WTC11 (cell line): ENCODE data around the gene SLIT3. TPM values are rescaled to one million over a fixed set of nuclear protein-coding genes. Genes with fewer than 3 reads are reported as not detected.

Experiments
- ATAC-seq: fragments of 200-7000 bp; cut with Tn5 transposase; 2 replicates; pipeline ENCODE4 v1.10.0; 2021; ENCODE audit warnings: mild to moderate bottlenecking, moderate library complexity
- CTCF ChIA-PET: fragments of 300-600 bp; sonication (Branson Sonifier 250); formaldehyde crosslinking; loops from one replicate; lab custom pipeline; 2021; ENCODE audit warnings: antibody characterized with exemption; lab: Charles Lee
- POLR2A ChIA-PET: fragments of 350-600 bp; sonication (Branson Sonifier 250); formaldehyde crosslinking; loops from one replicate; lab custom pipeline; 2021; ENCODE audit warnings: antibody characterized with exemption; lab: Charles Lee
- DNase-seq: peaks from one replicate; pipeline ENCODE4 v3.0.0; 2021; ENCODE audit warnings: low spot score
- H3K27ac Mint-ChIP-seq: 2 replicates; pipeline ENCODE4 v1.8.0; 2021; ENCODE audit warnings: mixed read lengths
- H3K27me3 Mint-ChIP-seq: 2 replicates; pipeline ENCODE4 v1.8.0; 2021; ENCODE audit warnings: low read depth, mild to moderate bottlenecking, moderate library complexity, mixed read lengths
- H3K36me3 Mint-ChIP-seq: 2 replicates; pipeline ENCODE4 v1.8.0; 2021; ENCODE audit warnings: mixed read lengths
- H3K4me1 Mint-ChIP-seq: 2 replicates; pipeline ENCODE4 v1.8.0; 2022; ENCODE audit warnings: mixed read lengths
- H3K4me3 Mint-ChIP-seq: 2 replicates; pipeline ENCODE4 v1.8.0; 2021; ENCODE audit warnings: mild to moderate bottlenecking, moderate library complexity, mixed read lengths
- H3K9me3 Mint-ChIP-seq: 2 replicates; pipeline ENCODE4 v1.8.0; 2021; ENCODE audit warnings: mixed read lengths
- ATF3 ChIP-seq: sonication (generic); formaldehyde crosslinking; conservative IDR thresholded peaks from 2 replicates; pipeline ENCODE4 v1.8.1; 2022; ENCODE audit warnings: mild to moderate bottlenecking, missing genetic modification reagents
- CDX4 ChIP-seq: fragments of 250-450 bp; sonication (Bioruptor Pico); IDR thresholded peaks from 2 replicates; pipeline ENCODE4 v1.9.0; 2021; ENCODE audit warnings: moderate library complexity, mild to moderate bottlenecking, inconsistent platforms, borderline replicate concordance
- CREB1 ChIP-seq: sonication (generic); formaldehyde crosslinking; IDR thresholded peaks from 2 replicates; pipeline ENCODE4 v1.8.0; 2023; ENCODE audit warnings: mild to moderate bottlenecking, missing genetic modification reagents
- FOXK1 ChIP-seq: sonication (generic); formaldehyde crosslinking; IDR thresholded peaks from 2 replicates; pipeline ENCODE4 v1.8.0; 2022; ENCODE audit warnings: mild to moderate bottlenecking, moderate library complexity, missing genetic modification reagents
- GABPB1 ChIP-seq: sonication (generic); formaldehyde crosslinking; IDR thresholded peaks from 2 replicates; pipeline ENCODE4 v1.8.1; 2023; ENCODE audit warnings: mild to moderate bottlenecking, missing genetic modification reagents
- JUN ChIP-seq: sonication (generic); formaldehyde crosslinking; IDR thresholded peaks from 2 replicates; pipeline ENCODE4 v1.8.0; 2023; ENCODE audit warnings: mild to moderate bottlenecking, missing genetic modification reagents
- MAX ChIP-seq: sonication (generic); formaldehyde crosslinking; IDR thresholded peaks from 2 replicates; pipeline ENCODE4 v1.8.0; 2022; ENCODE audit warnings: mild to moderate bottlenecking, missing genetic modification reagents
- MLX ChIP-seq: sonication (generic); formaldehyde crosslinking; IDR thresholded peaks from 2 replicates; pipeline ENCODE4 v1.8.1; 2023; ENCODE audit warnings: mild to moderate bottlenecking, missing genetic modification reagents, moderate library complexity
- NFATC4 ChIP-seq: fragments of 250-450 bp; sonication (Bioruptor Pico); IDR thresholded peaks from 2 replicates; pipeline ENCODE4 v1.9.0; 2021; ENCODE audit warnings: mild to moderate bottlenecking
- NFE2L1 ChIP-seq: sonication (generic); formaldehyde crosslinking; IDR thresholded peaks from 2 replicates; pipeline ENCODE4 v1.8.1; 2023; ENCODE audit warnings: missing genetic modification reagents
- RORB ChIP-seq: fragments of 250-450 bp; sonication (Bioruptor Pico); IDR thresholded peaks from 2 replicates; pipeline ENCODE4 v1.9.0; 2021; ENCODE audit warnings: mild to moderate bottlenecking
- ZBTB21 ChIP-seq: sonication (generic); formaldehyde crosslinking; IDR thresholded peaks from 2 replicates; pipeline ENCODE4 v1.8.1; 2023; ENCODE audit warnings: mild to moderate bottlenecking, missing genetic modification reagents, borderline replicate concordance
- ZNF219 ChIP-seq: sonication (generic); formaldehyde crosslinking; IDR thresholded peaks from 2 replicates; pipeline ENCODE4 v1.8.0; 2023; ENCODE audit warnings: missing genetic modification reagents, mild to moderate bottlenecking, borderline replicate concordance
- ZNF232 ChIP-seq: sonication (generic); formaldehyde crosslinking; IDR thresholded peaks from 2 replicates; pipeline ENCODE4 v1.8.0; 2022; ENCODE audit warnings: mild to moderate bottlenecking, missing genetic modification reagents
- ZNF425 ChIP-seq: fragments of 250-450 bp; sonication (Bioruptor Pico); conservative IDR thresholded peaks from 2 replicates; pipeline ENCODE4 v1.9.0; 2021; ENCODE audit warnings: mild to moderate bottlenecking
- ZNF532 ChIP-seq: fragments of 250-450 bp; sonication (Bioruptor Pico); IDR thresholded peaks from 2 replicates; pipeline ENCODE4 v1.9.0; 2021; ENCODE audit warnings: mild to moderate bottlenecking, borderline replicate concordance
- total RNA-seq: library from RNA; stranded (reverse); gene quantifications from 3 replicates; pipeline ENCODE4 v1.2.3, GENCODE V29; 2021

Gene SLIT3
- total RNA-seq, 1 experiment from 2014 or later = 1.9 TPM

GRCh38 chr5:168770996-168771395, 529.9 kb downstream of the SLIT3 start:
- Mint-ChIP-seq H3K27ac (no peak overlapping the region), H3K9me3 (peaks cover 13% of the 10 kb centered on the region), H3K4me1 (no peaks in the 10 kb centered on the region), H3K27me3 (peaks cover 3% of the 10 kb centered on the region; the same call in 1 of the 2 replicates), H3K36me3 (peaks cover 6% of the 10 kb centered on the region), H3K4me3 (no peak overlapping the region)
- ChIA-PET POLR2A (interaction anchor here (0.8 kb wide), 1 partner anchor 176 kb away, joined by 4 read pairs; no protein-coding TSS in a partner anchor), CTCF (interaction anchor here (0.7 to 2.0 kb wide), 8 partner anchors 8 to 176 kb away, joined by 3 to 8 read pairs (median 3); no protein-coding TSS in a partner anchor)
- ATAC-seq (no peak), DNase-seq (no peak)
- no peak for TF ChIP-seq CDX4
- TF ChIP-seq ZNF425 (CRISPR knock-in tag) = no peak
- TF ChIP-seq FOXK1 (CRISPR knock-in tag) = no peak

- H3K4me1 Mint-ChIP-seq = peaks cover 3% of the 10 kb centered on the region
- no peak for ATAC-seq
- H3K27ac Mint-ChIP-seq = no peak overlapping the region
- DNase-seq = no peak
- ChIA-PET CTCF (interaction anchor here (1.1 kb wide), 1 partner anchor 22 kb away, joined by 4 read pairs; no protein-coding TSS in a partner anchor), POLR2A (interaction anchor here (0.8 kb wide), 1 partner anchor 177 kb away, joined by 4 read pairs; no protein-coding TSS in a partner anchor)
- H3K9me3 Mint-ChIP-seq = peaks cover 13% of the 10 kb centered on the region
- peaks cover 6% of the 10 kb centered on the region for H3K36me3 Mint-ChIP-seq
- no peak for TF ChIP-seq ZNF232 (CRISPR knock-in tag)
- no peak for TF ChIP-seq NFATC4 (CRISPR knock-in tag)
- no peak for TF ChIP-seq RORB (CRISPR knock-in tag)
- TF ChIP-seq ZNF219 = no peak
- no peak for TF ChIP-seq NFE2L1 (CRISPR knock-in tag)
- TF ChIP-seq CREB1 = no peak
- no peak for TF ChIP-seq ATF3 (CRISPR knock-in tag)
- no peak for TF ChIP-seq MAX (CRISPR knock-in tag)
- TF ChIP-seq ZBTB21 (CRISPR knock-in tag) = no peak
- TF ChIP-seq JUN (CRISPR knock-in tag) = no peak
- TF ChIP-seq GABPB1 = no peak
- H3K27me3 Mint-ChIP-seq = peaks cover 3% of the 10 kb centered on the region; the same call in 1 of the 2 replicates
- H3K4me3 Mint-ChIP-seq = no peak overlapping the region
Measured at GRCh38 chr5:168770036-168770498, 530.9 kb downstream of the SLIT3 start.

- H3K27ac Mint-ChIP-seq = no peak overlapping the region
- no peak overlapping the region for H3K4me3 Mint-ChIP-seq
- ATAC-seq (no peak), DNase-seq (no peak)
- peaks cover 9% of the 10 kb centered on the region for H3K4me1 Mint-ChIP-seq
- POLR2A ChIA-PET = no interaction called here
- H3K27me3 Mint-ChIP-seq = peaks cover 3% of the 10 kb centered on the region; the same call in 1 of the 2 replicates
- H3K36me3 Mint-ChIP-seq = peaks cover 6% of the 10 kb centered on the region
- CTCF ChIA-PET = no interaction called here
- peaks cover 13% of the 10 kb centered on the region for H3K9me3 Mint-ChIP-seq
- TF ChIP-seq ZNF532 (CRISPR knock-in tag) = no peak
- no peak for TF ChIP-seq MLX
- no peak for TF ChIP-seq GABPB1
Measured at GRCh38 chr5:168768172-168768571, 532.8 kb downstream of the SLIT3 start.
